Body of pancreas (tissue), 4 donors: Measurements from ENCODE around the gene NUP155. TPM values are rescaled to one million over a fixed set of nuclear protein-coding genes. Genes with fewer than 3 reads are reported as not detected.
"Not testable (repeated sequence)": the region's sequence is repeated elsewhere in the genome, so short reads cannot be mapped to it uniquely, and the experiment has no call there.

ENCODE experiments used
- ATAC-seq: fragments of 150-250 bp; one replicate; pipeline ENCODE4 v1.9.1; 2016
- DNase-seq, 4 donors: peaks; one replicate each; pipeline ENCODE4 v3.0.0-alpha.2; 2019
- H3K27ac ChIP-seq, 4 donors: fragments of 200-600 bp; sonication (generic); 1 replicate in 3 of 4; 2 replicates in 1 of 4; pipeline versions ENCODE4 v1.5.1 to v1.6.1; 2016 to 2019; ENCODE audit warnings: mild to moderate bottlenecking in 1 of 4, mixed read lengths in 1 of 4, moderate library complexity in 1 of 4
- H3K27me3 ChIP-seq, 2 donors: fragments of 200-600 bp; sonication (generic); one replicate each; pipeline ENCODE4 v1.6.0; 2016; ENCODE audit warnings: mild to moderate bottlenecking in 1 of 2
- H3K36me3 ChIP-seq, 2 donors: fragments of 200-600 bp; sonication (generic); replicated peaks in 1 of 2; 2 replicates each; pipeline ENCODE4 v1.5.1; 2016; ENCODE audit warnings: low read depth in 2 of 2; ENCODE audit not compliant: insufficient read depth in 1 of 2
- H3K4me1 ChIP-seq: fragments of 200-600 bp; sonication (generic); one replicate; pipeline ENCODE4 v1.6.0; 2016
- H3K4me3 ChIP-seq, 2 donors: fragments of 200-600 bp; sonication (generic); 1 replicate in 1 of 2; 2 replicates in 1 of 2; pipeline ENCODE4 v1.5.1; 2016 to 2019
- H3K9me3 ChIP-seq, 3 donors: fragments of 200-600 bp; sonication (generic); 1 replicate in 2 of 3; 2 replicates in 1 of 3; pipeline ENCODE4 v1.5.1; 2016
- CTCF ChIP-seq, 7 experiments: fragments of 450-650 bp in 4 of 7; fragments of 200-600 bp in 3 of 7; sonication (generic) in 3 of 7; IDR thresholded peaks; one replicate each; pipeline ENCODE4 v1.5.1; 2016 to 2019; ENCODE audit warnings: antibody characterized with exemption in 7 of 7
- POLR2A ChIP-seq, 3 donors: fragments of 450-650 bp; IDR thresholded peaks; one replicate each; pipeline ENCODE4 v1.6.1; 2016; ENCODE audit warnings: antibody characterized with exemption in 3 of 3, mild to moderate bottlenecking in 2 of 3
- WGBS, 2 donors: methylation state at CpG; one replicate each; pipeline ENCODE4 v1.1.5; 2017; 5-methylcytosine and 5-hydroxymethylcytosine counted together
- intact Hi-C: fragments of 100-400 bp; cut with DNase I; formaldehyde crosslinking; loops from one replicate; pipeline ENCODE4 v1.15.1; 2023
- total RNA-seq, 2 donors: library from RNA; depleted of rRNA; stranded (reverse); fragments of >200 nt; gene quantifications; one replicate each; pipeline ENCODE4 v1.1.0, GENCODE V29; 2016

Gene NUP155
- total RNA-seq, 2 donors from 2014 or later, result 10.2 to 10.6 TPM

- intact Hi-C loops, result no loop called here
Measured at GRCh38 chr5:37319037-37319782, 51.7 kb downstream of the NUP155 start.

GRCh38 chr5:37316027-37316426, 54.9 kb downstream of the NUP155 start:
- DNase-seq (no peak), ATAC-seq (no peak)
- Histone ChIP-seq H3K27me3 (no peaks in the 10 kb centered on the region), H3K4me1 (no peaks in the 10 kb centered on the region), H3K27ac (no peak overlapping the region), H3K36me3 (peaks cover 0 to 30% of the 10 kb centered on the region in 2 donors), H3K4me3 (no peak overlapping the region), H3K9me3 (no peaks in the 10 kb centered on the region)
- 84 to 98% methylated on average over 4 of the region's 4 CpGs for WGBS, 2 donors
- TF ChIP-seq POLR2A (IDR thresholded peaks at IDR 0.05), result no peak
- TF ChIP-seq CTCF (IDR thresholded peaks at IDR 0.05), result no peak
- intact Hi-C loops, result no loop called here

More at GRCh38 chr5:37319037-37319782, 51.7 kb downstream of the NUP155 start:
- Histone ChIP-seq H3K4me1 (no peaks in the 10 kb centered on the region), H3K4me3 (no peak overlapping the region), H3K36me3 (peaks cover 0 to 17% of the 10 kb centered on the region in 2 donors), H3K27ac (no peak overlapping the region), H3K9me3 (no peaks in the 10 kb centered on the region), H3K27me3 (no peaks in the 10 kb centered on the region)
- ATAC-seq, result no peak
- WGBS, 2 donors, result 87 to 89% methylated on average over 3 of the region's 3 CpGs
- TF ChIP-seq CTCF (IDR thresholded peaks at IDR 0.05) (no peak), POLR2A (IDR thresholded peaks at IDR 0.05) (no peak)
- no peak for DNase-seq

- Histone ChIP-seq H3K36me3 (peaks cover 0 to 33% of the 10 kb centered on the region in 2 donors), H3K9me3 (no peaks in the 10 kb centered on the region), H3K4me3 (no peak overlapping the region), H3K27me3 (no peaks in the 10 kb centered on the region), H3K4me1 (no peaks in the 10 kb centered on the region), H3K27ac (no peak overlapping the region)
- ATAC-seq (no peak), DNase-seq (no peak)
- WGBS, 2 donors, result 90 to 100% methylated on average over 1 of the region's 1 CpG
- intact Hi-C loops, result no loop called here
- TF ChIP-seq POLR2A (IDR thresholded peaks at IDR 0.05) (no peak), CTCF (IDR thresholded peaks at IDR 0.05) (no peak)
Measured at GRCh38 chr5:37310360-37310759, 60.5 kb downstream of the NUP155 start.

GRCh38 chr5:37308793-37309192, 62.1 kb downstream of the NUP155 start:
- 88 to 100% methylated on average over 4 of the region's 4 CpGs for WGBS, 2 donors
- no peaks in the 10 kb centered on the region for H3K9me3 ChIP-seq
- H3K4me3 ChIP-seq, result no peak overlapping the region
- no peaks in the 10 kb centered on the region for H3K4me1 ChIP-seq
- intact Hi-C loops, result no loop called here
- TF ChIP-seq CTCF (IDR thresholded peaks at IDR 0.05), result no peak
- TF ChIP-seq POLR2A (IDR thresholded peaks at IDR 0.05), result no peak
- no peak for DNase-seq
- H3K36me3 ChIP-seq, result peaks cover 0 to 30% of the 10 kb centered on the region in 2 donors
- no peaks in the 10 kb centered on the region for H3K27me3 ChIP-seq
- ATAC-seq, result no peak
- H3K27ac ChIP-seq, result no peak overlapping the region

GRCh38 chr5:37304888-37305287, 66.0 kb downstream of the NUP155 start:
- Histone ChIP-seq H3K27me3 (no peaks in the 10 kb centered on the region), H3K4me3 (no peak overlapping the region), H3K27ac (no peak overlapping the region), H3K36me3 (peaks cover 7 to 38% of the 10 kb centered on the region in 2 donors), H3K9me3 (no peaks in the 10 kb centered on the region), H3K4me1 (no peaks in the 10 kb centered on the region)
- no peak for ATAC-seq
- WGBS, 2 donors, result 91 to 93% methylated on average over 2 of the region's 2 CpGs
- DNase-seq, result no peak
- intact Hi-C loops, result no loop called here
- TF ChIP-seq CTCF (IDR thresholded peaks at IDR 0.05) (no peak), POLR2A (IDR thresholded peaks at IDR 0.05) (no peak)

GRCh38 chr5:37296313-37296712, 74.6 kb downstream of the NUP155 start:
- peaks cover 0 to 18% of the 10 kb centered on the region in 2 donors for H3K36me3 ChIP-seq
- H3K9me3 ChIP-seq, H3K4me3 ChIP-seq, ATAC-seq, H3K27ac ChIP-seq, DNase-seq, H3K4me1 ChIP-seq, H3K27me3 ChIP-seq, intact Hi-C loops: not testable (repeated sequence)
- 91 to 93% methylated on average over 7 of the region's 7 CpGs for WGBS, 2 donors
